ENCODE results near the gene SNCAIP.

DNA sequence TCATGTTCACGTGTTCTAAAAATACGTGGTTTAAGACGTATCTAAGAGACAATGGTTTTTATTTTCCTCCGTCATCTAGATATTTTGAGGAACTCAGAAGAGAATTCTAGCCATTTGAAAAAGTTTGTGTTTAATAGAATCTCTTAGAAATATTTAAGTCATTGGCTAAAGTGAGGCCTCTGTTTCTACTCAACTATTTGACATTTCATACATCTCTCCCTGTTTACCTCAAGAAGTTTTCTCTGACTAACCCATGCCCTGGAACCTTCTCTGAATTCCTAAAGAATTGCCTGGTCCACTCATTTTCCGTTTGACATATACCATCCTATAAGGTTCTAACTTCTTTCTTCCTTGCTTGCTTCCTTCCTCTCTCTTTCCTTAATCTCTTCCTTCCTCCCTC, 178.7 kb downstream of the SNCAIP start:
- TF ChIP-seq POLR2A (IDR thresholded peaks at IDR 0.05), result no peak
- TF ChIP-seq, protein P1, sequence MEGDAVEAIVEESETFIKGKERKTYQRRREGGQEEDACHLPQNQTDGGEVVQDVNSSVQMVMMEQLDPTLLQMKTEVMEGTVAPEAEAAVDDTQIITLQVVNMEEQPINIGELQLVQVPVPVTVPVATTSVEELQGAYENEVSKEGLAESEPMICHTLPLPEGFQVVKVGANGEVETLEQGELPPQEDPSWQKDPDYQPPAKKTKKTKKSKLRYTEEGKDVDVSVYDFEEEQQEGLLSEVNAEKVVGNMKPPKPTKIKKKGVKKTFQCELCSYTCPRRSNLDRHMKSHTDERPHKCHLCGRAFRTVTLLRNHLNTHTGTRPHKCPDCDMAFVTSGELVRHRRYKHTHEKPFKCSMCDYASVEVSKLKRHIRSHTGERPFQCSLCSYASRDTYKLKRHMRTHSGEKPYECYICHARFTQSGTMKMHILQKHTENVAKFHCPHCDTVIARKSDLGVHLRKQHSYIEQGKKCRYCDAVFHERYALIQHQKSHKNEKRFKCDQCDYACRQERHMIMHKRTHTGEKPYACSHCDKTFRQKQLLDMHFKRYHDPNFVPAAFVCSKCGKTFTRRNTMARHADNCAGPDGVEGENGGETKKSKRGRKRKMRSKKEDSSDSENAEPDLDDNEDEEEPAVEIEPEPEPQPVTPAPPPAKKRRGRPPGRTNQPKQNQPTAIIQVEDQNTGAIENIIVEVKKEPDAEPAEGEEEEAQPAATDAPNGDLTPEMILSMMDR (IDR thresholded peaks at IDR 0.05), result no peak

All from adrenal gland (tissue), 5 donors.